GM06990 (cell line): Measurements from ENCODE around the gene GFER.

Experiments
- DNase-seq: peaks from one replicate; pipeline ENCODE4 v3.0.0-alpha.2; 2011; ENCODE audit not compliant: insufficient read length; ENCODE audit errors: extremely low read depth
- H3K27me3 ChIP-seq: replicated peaks from 2 replicates; pipeline ENCODE4 v1.6.0; 2011; ENCODE audit warnings: low read length; ENCODE audit not compliant: control insufficient read depth, insufficient read depth
- H3K36me3 ChIP-seq: 2 replicates; pipeline ENCODE4 v1.5.1; 2011; ENCODE audit warnings: low read length; ENCODE audit not compliant: control insufficient read depth, insufficient read depth
- H3K4me3 ChIP-seq: replicated peaks from 2 replicates; pipeline ENCODE4 v1.5.1; 2011; ENCODE audit warnings: low read depth, mild to moderate bottlenecking, control low read depth, low read length
- TF ChIP-seq, protein P1 (sequence below): IDR thresholded peaks from 2 replicates; pipeline ENCODE4 v1.5.1; 2011; ENCODE audit warnings: low read length, control low read depth, mild to moderate bottlenecking, inconsistent platforms; ENCODE audit not compliant: insufficient read depth, poor library complexity, severe bottlenecking

Gene GFER

DNA sequence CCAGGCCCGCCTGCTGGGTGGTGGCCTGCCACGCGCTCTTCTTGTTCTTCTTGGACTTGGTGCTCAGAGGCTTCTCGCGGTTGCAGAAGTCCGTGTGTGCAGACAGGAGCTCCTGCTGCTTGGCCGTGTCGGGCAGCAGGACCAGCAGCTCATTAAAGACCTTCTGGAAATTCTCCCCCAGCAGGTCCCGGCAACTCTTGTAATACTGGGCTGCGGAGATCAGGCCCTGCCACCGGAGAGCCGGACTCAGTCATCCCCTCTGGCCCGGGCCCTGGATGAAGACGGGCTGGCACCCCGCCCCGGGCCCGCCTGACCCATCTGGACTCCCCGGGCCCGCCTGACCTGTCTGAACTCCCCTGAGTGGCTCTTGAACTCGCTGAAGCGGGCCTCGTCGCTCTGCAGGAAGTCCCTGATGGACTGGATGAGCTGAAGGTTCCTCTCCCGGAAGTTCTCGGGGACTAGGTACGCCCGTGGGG lies 14.4 kb downstream of the GFER start:
- Histone ChIP-seq H3K4me3 (no peak overlapping the region), H3K27me3 (no peaks in the 10 kb centered on the region), H3K36me3 (peaks cover 45% of the 10 kb centered on the region)
- TF ChIP-seq, protein P1, sequence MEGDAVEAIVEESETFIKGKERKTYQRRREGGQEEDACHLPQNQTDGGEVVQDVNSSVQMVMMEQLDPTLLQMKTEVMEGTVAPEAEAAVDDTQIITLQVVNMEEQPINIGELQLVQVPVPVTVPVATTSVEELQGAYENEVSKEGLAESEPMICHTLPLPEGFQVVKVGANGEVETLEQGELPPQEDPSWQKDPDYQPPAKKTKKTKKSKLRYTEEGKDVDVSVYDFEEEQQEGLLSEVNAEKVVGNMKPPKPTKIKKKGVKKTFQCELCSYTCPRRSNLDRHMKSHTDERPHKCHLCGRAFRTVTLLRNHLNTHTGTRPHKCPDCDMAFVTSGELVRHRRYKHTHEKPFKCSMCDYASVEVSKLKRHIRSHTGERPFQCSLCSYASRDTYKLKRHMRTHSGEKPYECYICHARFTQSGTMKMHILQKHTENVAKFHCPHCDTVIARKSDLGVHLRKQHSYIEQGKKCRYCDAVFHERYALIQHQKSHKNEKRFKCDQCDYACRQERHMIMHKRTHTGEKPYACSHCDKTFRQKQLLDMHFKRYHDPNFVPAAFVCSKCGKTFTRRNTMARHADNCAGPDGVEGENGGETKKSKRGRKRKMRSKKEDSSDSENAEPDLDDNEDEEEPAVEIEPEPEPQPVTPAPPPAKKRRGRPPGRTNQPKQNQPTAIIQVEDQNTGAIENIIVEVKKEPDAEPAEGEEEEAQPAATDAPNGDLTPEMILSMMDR, result no peak
- no peak for DNase-seq

- DNase-seq, result peak; percentile 13
- TF ChIP-seq, protein P1, result no peak
- no peaks in the 10 kb centered on the region for H3K27me3 ChIP-seq
- H3K36me3 ChIP-seq, result peaks cover 48% of the 10 kb centered on the region
- no peak overlapping the region for H3K4me3 ChIP-seq
These were observed 15.1 kb downstream of the GFER start for GRCh38 chr16:1998852-1999801.

DNA sequence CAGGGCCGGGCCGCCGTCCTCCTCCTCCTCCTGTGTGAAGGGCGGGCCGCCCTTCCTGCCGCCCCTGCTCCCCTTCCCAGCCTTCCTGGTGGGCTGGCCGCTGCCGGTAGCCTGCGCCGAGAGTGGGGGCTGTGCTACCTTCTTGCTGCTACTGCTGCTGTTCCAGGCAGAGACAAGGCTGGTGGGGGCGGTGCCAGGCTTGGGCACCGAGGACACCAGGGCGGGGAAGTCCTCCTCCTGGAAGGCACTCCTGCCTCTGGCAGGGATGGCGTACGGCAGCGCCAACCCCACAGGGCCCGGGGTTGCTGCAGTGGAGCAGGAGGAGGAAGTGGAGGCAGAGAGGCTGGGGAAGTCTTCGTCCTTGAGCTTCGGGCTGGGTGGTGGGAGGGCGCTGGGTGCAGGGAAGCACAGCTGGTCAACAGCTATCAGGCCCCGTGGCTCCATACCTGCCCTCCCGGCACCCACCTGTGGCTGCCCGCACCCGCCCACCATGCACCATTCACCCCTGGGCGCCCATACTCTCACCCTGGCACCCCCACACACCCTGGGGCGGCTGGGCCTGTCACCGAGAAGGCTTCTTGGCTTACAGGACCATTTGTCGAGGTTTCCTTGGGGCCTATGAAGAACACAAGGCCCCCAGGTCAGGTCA lies 16.0 kb downstream of the GFER start:
- DNase-seq, result no peak
- Histone ChIP-seq H3K36me3 (peaks cover 48% of the 10 kb centered on the region), H3K4me3 (no peak overlapping the region), H3K27me3 (no peaks in the 10 kb centered on the region)
- TF ChIP-seq, protein P1, result no peak

DNA sequence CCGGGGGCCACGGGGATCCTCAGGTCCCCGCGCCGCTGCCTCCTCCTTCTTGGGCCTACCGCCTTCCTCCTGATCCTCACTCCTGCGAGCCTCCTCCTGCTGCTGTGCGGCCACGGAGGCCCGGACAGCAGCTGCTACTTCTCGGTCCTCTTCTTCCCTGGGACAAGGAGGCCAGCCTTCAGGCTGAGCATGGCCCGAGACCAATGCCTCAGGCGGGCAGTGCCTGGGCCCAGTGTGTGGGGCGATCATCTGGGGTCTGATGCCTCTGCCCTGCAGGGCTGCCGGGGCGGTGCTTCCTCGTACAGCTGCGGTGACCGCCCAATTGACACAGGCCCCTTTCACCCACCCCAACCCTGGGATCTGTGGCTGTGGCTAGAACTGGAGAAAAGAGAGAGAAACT lies 17.0 kb downstream of the GFER start:
- no peak for DNase-seq
- Histone ChIP-seq H3K36me3 (peaks cover 50% of the 10 kb centered on the region), H3K4me3 (no peak overlapping the region), H3K27me3 (no peaks in the 10 kb centered on the region)
- TF ChIP-seq, protein P1, result no peak

GRCh38 chr16:2001456-2002355 lies 17.7 kb downstream of the GFER start:
- DNase-seq, result no peak
- H3K36me3 ChIP-seq, result peaks cover 53% of the 10 kb centered on the region
- TF ChIP-seq, protein P1, result no peak

More at GRCh38 chr16:2001456-2002355, 17.7 kb downstream of the GFER start:
- H3K4me3 ChIP-seq, result no peak overlapping the region
- no peaks in the 10 kb centered on the region for H3K27me3 ChIP-seq
